CD4-positive, alpha-beta T cell (primary cell): ENCODE measurements around the gene MIA2. TPM values are rescaled to one million over a fixed set of nuclear protein-coding genes. Genes with fewer than 3 reads are reported as not detected.

Source experiments
- ATAC-seq: fragments of 200-7000 bp; cut with Tn5 transposase; one replicate; pipeline ENCODE4 v1.10.0; 2022; ENCODE audit warnings: mild to moderate bottlenecking; ENCODE audit not compliant: poor library complexity
- CTCF ChIA-PET: fragments of 350-600 bp; sonication (Branson Sonifier 250); formaldehyde crosslinking; loops from one replicate; lab custom pipeline; 2021; ENCODE audit warnings: antibody characterized with exemption, inconsistent platforms; lab: Charles Lee
- POLR2A ChIA-PET: fragments of 350-600 bp; sonication (Branson Sonifier 250); formaldehyde crosslinking; loops from one replicate; lab custom pipeline; 2021; ENCODE audit warnings: antibody characterized with exemption, inconsistent platforms; lab: Charles Lee
- DNase-seq, 14 experiments: peaks; one replicate each; pipeline ENCODE4 v3.0.0-alpha.2; 2013 to 2020; ENCODE audit warnings: mixed read lengths in 2 of 14
- H3K27ac ChIP-seq, 2 donors: one replicate each; pipeline versions ENCODE4 v1.5.1 to v1.7.0; 2013; ENCODE audit warnings: low read length in 2 of 2, low read depth in 1 of 2, mild to moderate bottlenecking in 1 of 2
- H3K27me3 ChIP-seq, 2 experiments: 1 replicate in 1 of 2; 2 replicates in 1 of 2; pipeline versions ENCODE4 v1.6.1 to v1.7.0; 2013; ENCODE audit warnings: low read length in 2 of 2, control low read depth in 1 of 2, mild to moderate bottlenecking in 1 of 2, moderate library complexity in 1 of 2; ENCODE audit not compliant: insufficient read depth in 2 of 2, control insufficient read depth in 1 of 2
- H3K36me3 ChIP-seq: one replicate; pipeline ENCODE4 v1.6.1; 2013; ENCODE audit warnings: low read length, control low read depth; ENCODE audit not compliant: insufficient read depth
- H3K4me1 ChIP-seq: one replicate; pipeline ENCODE4 v1.6.1; 2013; ENCODE audit warnings: low read length, control low read depth; ENCODE audit not compliant: insufficient read depth
- H3K4me3 ChIP-seq: one replicate; pipeline ENCODE4 v1.5.1; 2013; ENCODE audit warnings: mild to moderate bottlenecking, low read length, moderate library complexity
- H3K9me3 ChIP-seq, 2 experiments: 1 replicate in 1 of 2; 2 replicates in 1 of 2; pipeline versions ENCODE4 v1.6.1 to v1.7.0; 2013; ENCODE audit warnings: low read length in 2 of 2, mild to moderate bottlenecking in 2 of 2, control low read depth in 1 of 2, moderate library complexity in 1 of 2; ENCODE audit not compliant: control insufficient read depth in 1 of 2, insufficient read depth in 1 of 2
- H3K27ac Mint-ChIP-seq: one replicate; pipeline ENCODE4 v1.8.0; 2020; ENCODE audit warnings: mixed read lengths
- H3K27me3 Mint-ChIP-seq: one replicate; pipeline ENCODE4 v1.8.0; 2021; ENCODE audit warnings: mixed read lengths
- H3K36me3 Mint-ChIP-seq: one replicate; pipeline ENCODE4 v1.8.0; 2021; ENCODE audit warnings: low read depth, mixed read lengths
- H3K4me1 Mint-ChIP-seq: one replicate; pipeline ENCODE4 v1.8.0; 2021; ENCODE audit warnings: low read depth, mixed read lengths
- H3K4me3 Mint-ChIP-seq: one replicate; pipeline ENCODE4 v1.8.0; 2020; ENCODE audit warnings: mild to moderate bottlenecking, mixed read lengths
- H3K9me3 Mint-ChIP-seq: one replicate; pipeline ENCODE4 v1.8.0; 2020; ENCODE audit warnings: mixed read lengths
- intact Hi-C, 2 experiments: fragments of 100-400 bp; cut with DNase I in 1 of 2; cut with micrococcal nuclease in 1 of 2; formaldehyde crosslinking; loops; one replicate each; pipeline versions ENCODE4 v1.15.1 to v1.9.0; 2023 to 2025; cut with DNase I, micrococcal nuclease
- total RNA-seq, 174 experiments: library from RNA in 2 of 174; stranded (reverse) in 2 of 174; gene quantifications; one replicate each; pipeline ENCODE4 v1.2.3 and lab custom pipeline; 2021 to 2026
- TF ChIP-seq, protein P1 (sequence below): fragments of 200-600 bp; IDR thresholded peaks from one replicate; pipeline ENCODE4 v1.8.0; 2022; ENCODE audit warnings: antibody characterized with exemption, mild to moderate bottlenecking

The MIA2 gene
- total RNA-seq, 2 experiments from 2014 or later = 21.1 to 24.1 TPM

GRCh38 chr14:39310051-39310450 is 76.3 kb downstream of the MIA2 start:
- Mint-ChIP-seq H3K27me3 (no peaks in the 10 kb centered on the region), H3K36me3 (peaks cover 78% of the 10 kb centered on the region), H3K9me3 (no peaks in the 10 kb centered on the region), H3K4me3 (no peak overlapping the region), H3K27ac (no peak overlapping the region), H3K4me1 (peaks cover 4% of the 10 kb centered on the region)
- no peaks in the 10 kb centered on the region for H3K9me3 ChIP-seq
- TF ChIP-seq, protein P1, sequence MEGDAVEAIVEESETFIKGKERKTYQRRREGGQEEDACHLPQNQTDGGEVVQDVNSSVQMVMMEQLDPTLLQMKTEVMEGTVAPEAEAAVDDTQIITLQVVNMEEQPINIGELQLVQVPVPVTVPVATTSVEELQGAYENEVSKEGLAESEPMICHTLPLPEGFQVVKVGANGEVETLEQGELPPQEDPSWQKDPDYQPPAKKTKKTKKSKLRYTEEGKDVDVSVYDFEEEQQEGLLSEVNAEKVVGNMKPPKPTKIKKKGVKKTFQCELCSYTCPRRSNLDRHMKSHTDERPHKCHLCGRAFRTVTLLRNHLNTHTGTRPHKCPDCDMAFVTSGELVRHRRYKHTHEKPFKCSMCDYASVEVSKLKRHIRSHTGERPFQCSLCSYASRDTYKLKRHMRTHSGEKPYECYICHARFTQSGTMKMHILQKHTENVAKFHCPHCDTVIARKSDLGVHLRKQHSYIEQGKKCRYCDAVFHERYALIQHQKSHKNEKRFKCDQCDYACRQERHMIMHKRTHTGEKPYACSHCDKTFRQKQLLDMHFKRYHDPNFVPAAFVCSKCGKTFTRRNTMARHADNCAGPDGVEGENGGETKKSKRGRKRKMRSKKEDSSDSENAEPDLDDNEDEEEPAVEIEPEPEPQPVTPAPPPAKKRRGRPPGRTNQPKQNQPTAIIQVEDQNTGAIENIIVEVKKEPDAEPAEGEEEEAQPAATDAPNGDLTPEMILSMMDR = no peak
- no peak overlapping the region for H3K4me3 ChIP-seq
- no peaks in the 10 kb centered on the region for H3K4me1 ChIP-seq
- POLR2A ChIA-PET = interaction anchor here (1.2 kb wide), 1 partner anchor 122 kb away, joined by 3 read pairs; the partner anchor contains the start of gene FBXO33
- CTCF ChIA-PET = interaction anchor here (0.7 kb wide), 1 partner anchor 400 kb away, joined by 3 read pairs; no protein-coding TSS in a partner anchor
- H3K27me3 ChIP-seq = no peaks in the 10 kb centered on the region
- DNase-seq (no peak), ATAC-seq (no peak)
- intact Hi-C loops = no loop called here
- peaks cover 13% of the 10 kb centered on the region for H3K36me3 ChIP-seq
- H3K27ac ChIP-seq = no peak overlapping the region

DNA sequence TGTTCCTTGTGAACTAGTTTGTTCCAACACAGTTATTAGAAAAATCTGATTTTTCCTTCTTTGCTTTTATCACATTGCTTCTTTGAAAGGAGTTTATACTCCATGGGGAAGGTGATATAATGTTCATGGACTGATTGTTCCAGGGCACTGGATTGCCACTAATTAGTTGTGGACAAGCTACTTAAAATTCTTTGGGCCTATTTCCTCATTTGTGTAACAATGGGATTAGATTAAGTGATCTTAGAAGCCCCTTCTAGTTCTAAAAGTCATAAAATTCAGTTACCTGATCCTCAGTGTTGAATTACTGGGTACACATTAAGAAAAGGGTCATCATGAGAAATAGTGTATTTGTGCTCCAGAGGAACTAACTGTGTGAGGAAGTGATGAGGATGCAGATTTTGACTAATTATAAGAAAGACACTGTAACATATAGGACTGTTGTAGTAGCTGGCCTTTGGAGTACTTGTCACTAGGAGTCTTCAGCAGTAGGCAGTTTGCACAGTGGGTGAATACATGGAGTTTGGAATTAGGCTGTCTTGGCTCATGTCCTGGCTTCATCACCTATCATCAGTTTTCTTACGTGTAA is 82.2 kb downstream of the MIA2 start:
- POLR2A ChIA-PET = no interaction called here
- intact Hi-C loops = no loop called here
- Mint-ChIP-seq H3K4me1 (no peaks in the 10 kb centered on the region), H3K9me3 (no peaks in the 10 kb centered on the region), H3K27ac (no peak overlapping the region), H3K27me3 (no peaks in the 10 kb centered on the region), H3K4me3 (no peak overlapping the region), H3K36me3 (peaks cover 75% of the 10 kb centered on the region)
- ATAC-seq (no peak), DNase-seq (no peak)
- H3K9me3 ChIP-seq = no peaks in the 10 kb centered on the region
- H3K4me3 ChIP-seq = no peak overlapping the region
- TF ChIP-seq, protein P1 = no peak
- H3K4me1 ChIP-seq = no peaks in the 10 kb centered on the region
- CTCF ChIA-PET = no interaction called here
- no peaks in the 10 kb centered on the region for H3K27me3 ChIP-seq
- peaks cover 43% of the 10 kb centered on the region for H3K36me3 ChIP-seq
- no peak overlapping the region for H3K27ac ChIP-seq

DNA sequence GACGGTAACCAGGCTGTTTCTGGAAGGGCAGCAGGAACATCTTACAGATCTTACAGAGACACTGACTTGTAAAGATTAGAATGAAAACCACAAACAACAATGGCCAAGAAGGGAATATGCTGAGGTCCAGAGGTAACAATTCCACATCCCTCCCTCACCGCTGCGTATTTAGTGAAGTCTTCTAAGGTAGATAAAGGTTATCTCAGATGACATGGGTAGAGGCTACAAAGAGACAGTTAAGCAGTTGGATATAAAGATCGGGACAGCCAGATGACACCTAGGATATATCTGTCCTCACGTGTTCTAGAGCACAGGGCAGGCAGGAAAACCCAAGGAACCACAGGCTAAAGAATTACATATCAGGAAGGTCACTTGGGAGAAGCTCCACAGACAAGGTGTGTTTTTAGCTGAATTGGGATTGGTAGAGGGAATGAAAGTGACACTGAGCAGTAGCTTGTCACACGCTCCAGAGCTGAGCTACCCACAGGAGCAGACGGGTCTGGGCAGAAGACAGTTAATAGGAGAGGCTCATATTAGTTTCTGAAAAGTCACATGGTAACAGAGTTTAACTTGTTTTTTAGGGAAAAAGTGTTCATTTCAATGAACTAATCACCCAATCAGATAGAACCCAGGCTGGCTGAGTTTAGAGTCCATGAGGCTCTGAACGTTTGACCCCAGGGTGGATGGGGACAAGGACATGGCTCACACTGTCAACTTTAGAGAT is 83.3 kb downstream of the MIA2 start:
- no peaks in the 10 kb centered on the region for H3K4me1 Mint-ChIP-seq
- TF ChIP-seq, protein P1 = no peak
- H3K4me3 Mint-ChIP-seq = no peak overlapping the region
- H3K9me3 Mint-ChIP-seq = no peaks in the 10 kb centered on the region
- Histone ChIP-seq H3K36me3 (peaks cover 45% of the 10 kb centered on the region), H3K9me3 (no peaks in the 10 kb centered on the region), H3K27me3 (no peaks in the 10 kb centered on the region), H3K4me1 (no peaks in the 10 kb centered on the region), H3K4me3 (no peak overlapping the region), H3K27ac (no peak overlapping the region)
- no peak for ATAC-seq
- H3K36me3 Mint-ChIP-seq = peaks cover 68% of the 10 kb centered on the region
- intact Hi-C loops = no loop called here
- DNase-seq = no peak
- POLR2A ChIA-PET = no interaction called here
- CTCF ChIA-PET = no interaction called here
- H3K27ac Mint-ChIP-seq = peak overlapping the region; percentile 10
- H3K27me3 Mint-ChIP-seq = no peaks in the 10 kb centered on the region
